ENCODE results near the gene MYH9.

- TF ChIP-seq CTCF (IDR thresholded peaks at IDR 0.05; ENCODE audit: low read depth, low read length, missing input control) (no peak), EGR1 (IDR thresholded peaks at IDR 0.05; ENCODE audit: low read depth in 2 of 2) (no peak), ATF3 (IDR thresholded peaks at IDR 0.05) (no peak), YY1 (IDR thresholded peaks at IDR 0.05) (no peak), REST (IDR thresholded peaks at IDR 0.05) (no peak)
These were observed 72.4 kb downstream of the MYH9 start for GRCh38 chr22:36315325-36315724.
